Brain microvascular endothelial cell (primary cell): ENCODE data around the gene MSH3.

Experiments used
- DNase-seq: peaks from one replicate; pipeline ENCODE4 v3.0.0-alpha.2; 2020
- H3K27ac ChIP-seq: fragments of 250-450 bp; sonication (Bioruptor Pico); 2 replicates; pipeline ENCODE4 v1.5.1; 2020; ENCODE audit warnings: mild to moderate bottlenecking, moderate library complexity
- H3K27me3 ChIP-seq: fragments of 250-450 bp; sonication (Bioruptor Pico); replicated peaks from 2 replicates; pipeline ENCODE4 v1.5.1; 2020; ENCODE audit warnings: mild to moderate bottlenecking
- H3K36me3 ChIP-seq: fragments of 250-450 bp; sonication (Bioruptor Pico); replicated peaks from 2 replicates; pipeline ENCODE4 v1.5.1; 2020; ENCODE audit warnings: mild to moderate bottlenecking
- H3K4me3 ChIP-seq: 2 replicates; pipeline ENCODE4 v1.5.1; 2011; ENCODE audit warnings: low read depth, mild to moderate bottlenecking, control low read depth, low read length, moderate library complexity
- in situ Hi-C: cut with HindIII; loops from 2 replicates; pipeline ENCODE4 v1.10.0; 2017; ENCODE audit warnings: low sequenced_read_pairs, low pct_ligation_motif_present
- TF ChIP-seq, protein P1 (sequence below): IDR thresholded peaks from 2 replicates; pipeline ENCODE4 v1.5.1; 2011; ENCODE audit warnings: low read depth, mild to moderate bottlenecking, moderate library complexity, low read length, control low read depth, inconsistent platforms; ENCODE audit errors: missing control alignments

The MSH3 gene

GRCh38 chr5:80920333-80920732 lies 265.9 kb downstream of the MSH3 start:
- in situ Hi-C loops: no loop called here
- DNase-seq: no peak
- TF ChIP-seq, protein P1, sequence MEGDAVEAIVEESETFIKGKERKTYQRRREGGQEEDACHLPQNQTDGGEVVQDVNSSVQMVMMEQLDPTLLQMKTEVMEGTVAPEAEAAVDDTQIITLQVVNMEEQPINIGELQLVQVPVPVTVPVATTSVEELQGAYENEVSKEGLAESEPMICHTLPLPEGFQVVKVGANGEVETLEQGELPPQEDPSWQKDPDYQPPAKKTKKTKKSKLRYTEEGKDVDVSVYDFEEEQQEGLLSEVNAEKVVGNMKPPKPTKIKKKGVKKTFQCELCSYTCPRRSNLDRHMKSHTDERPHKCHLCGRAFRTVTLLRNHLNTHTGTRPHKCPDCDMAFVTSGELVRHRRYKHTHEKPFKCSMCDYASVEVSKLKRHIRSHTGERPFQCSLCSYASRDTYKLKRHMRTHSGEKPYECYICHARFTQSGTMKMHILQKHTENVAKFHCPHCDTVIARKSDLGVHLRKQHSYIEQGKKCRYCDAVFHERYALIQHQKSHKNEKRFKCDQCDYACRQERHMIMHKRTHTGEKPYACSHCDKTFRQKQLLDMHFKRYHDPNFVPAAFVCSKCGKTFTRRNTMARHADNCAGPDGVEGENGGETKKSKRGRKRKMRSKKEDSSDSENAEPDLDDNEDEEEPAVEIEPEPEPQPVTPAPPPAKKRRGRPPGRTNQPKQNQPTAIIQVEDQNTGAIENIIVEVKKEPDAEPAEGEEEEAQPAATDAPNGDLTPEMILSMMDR: no peak
- H3K4me3 ChIP-seq: no peak overlapping the region
- H3K36me3 ChIP-seq: no peaks in the 10 kb centered on the region
- H3K27ac ChIP-seq: no peak overlapping the region
- H3K27me3 ChIP-seq: no peaks in the 10 kb centered on the region

- no peak for DNase-seq
- in situ Hi-C loops: no loop called here
- H3K36me3 ChIP-seq: no peaks in the 10 kb centered on the region
- no peaks in the 10 kb centered on the region for H3K27me3 ChIP-seq
- H3K4me3 ChIP-seq: no peak overlapping the region
- TF ChIP-seq, protein P1: no peak
- no peak overlapping the region for H3K27ac ChIP-seq
These were observed 266.6 kb downstream of the MSH3 start for GRCh38 chr5:80921026-80921425.

DNA sequence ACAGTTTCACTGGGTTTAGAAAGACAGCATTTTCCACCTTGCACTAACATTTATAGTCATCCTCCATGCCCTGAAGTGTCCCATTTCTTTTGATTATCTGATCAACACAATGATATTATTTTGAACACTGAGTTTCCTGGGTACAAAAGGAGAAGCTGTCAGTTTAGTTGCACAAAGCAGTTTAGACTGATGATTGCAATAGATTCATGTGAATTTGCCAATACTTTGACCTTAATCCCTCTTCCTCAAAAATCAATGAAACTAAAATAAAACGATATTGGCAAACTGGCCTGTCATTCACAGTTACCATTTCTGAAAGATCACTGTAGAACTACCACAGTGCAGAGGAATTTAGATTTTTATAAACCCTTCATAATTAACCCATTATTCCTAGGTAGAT lies 271.5 kb downstream of the MSH3 start:
- TF ChIP-seq, protein P1: no peak
- in situ Hi-C loops: no loop called here
- Histone ChIP-seq H3K36me3 (no peaks in the 10 kb centered on the region), H3K27me3 (no peaks in the 10 kb centered on the region), H3K4me3 (no peak overlapping the region), H3K27ac (no peak overlapping the region)
- DNase-seq: no peak
